K562 treated with DMSO at 1 percent for 24 hours (cell line): Measurements from ENCODE around the gene CNST. TPM values are rescaled to one million over a fixed set of nuclear protein-coding genes. Genes with fewer than 3 reads are reported as not detected.

Experiments used
- total RNA-seq: library from RNA; unstranded; fragments of 300-600 nt; gene quantifications from 2 replicates; pipeline ENCODE4 v1.2.3, GENCODE V29; 2022; ENCODE audit warnings: low read depth; ENCODE audit not compliant: insufficient read depth

Gene CNST, protein sequence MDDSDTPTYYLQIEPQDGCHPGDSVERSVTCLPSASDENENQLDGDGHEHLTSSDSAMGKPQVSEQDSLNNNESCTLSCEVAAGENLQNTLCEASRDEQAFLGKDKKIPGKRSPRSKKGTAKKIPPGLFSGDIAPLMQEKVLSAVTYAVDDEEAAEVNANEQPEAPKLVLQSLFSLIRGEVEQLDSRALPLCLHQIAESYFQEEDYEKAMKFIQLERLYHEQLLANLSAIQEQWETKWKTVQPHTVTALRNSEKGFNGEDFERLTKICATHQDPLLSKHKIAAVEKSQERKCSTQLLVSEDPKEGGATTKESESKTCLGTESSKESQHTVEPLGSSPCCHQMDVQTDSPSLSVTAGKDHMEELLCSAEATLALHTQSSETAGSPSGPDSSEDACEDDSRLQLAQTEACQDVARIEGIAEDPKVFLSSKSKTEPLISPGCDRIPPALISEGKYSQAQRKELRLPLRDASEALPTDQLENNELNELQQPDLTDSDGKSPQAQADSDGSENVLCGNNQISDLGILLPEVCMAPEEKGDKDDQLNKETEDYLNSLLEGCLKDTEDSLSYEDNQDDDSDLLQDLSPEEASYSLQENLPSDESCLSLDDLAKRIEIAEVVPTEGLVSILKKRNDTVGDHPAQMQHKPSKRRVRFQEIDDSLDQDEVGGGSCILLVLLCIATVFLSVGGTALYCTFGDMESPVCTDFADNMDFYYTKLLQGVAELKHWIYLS
- total RNA-seq, result 13.3 and 18.0 TPM in 2 replicates

DNA sequence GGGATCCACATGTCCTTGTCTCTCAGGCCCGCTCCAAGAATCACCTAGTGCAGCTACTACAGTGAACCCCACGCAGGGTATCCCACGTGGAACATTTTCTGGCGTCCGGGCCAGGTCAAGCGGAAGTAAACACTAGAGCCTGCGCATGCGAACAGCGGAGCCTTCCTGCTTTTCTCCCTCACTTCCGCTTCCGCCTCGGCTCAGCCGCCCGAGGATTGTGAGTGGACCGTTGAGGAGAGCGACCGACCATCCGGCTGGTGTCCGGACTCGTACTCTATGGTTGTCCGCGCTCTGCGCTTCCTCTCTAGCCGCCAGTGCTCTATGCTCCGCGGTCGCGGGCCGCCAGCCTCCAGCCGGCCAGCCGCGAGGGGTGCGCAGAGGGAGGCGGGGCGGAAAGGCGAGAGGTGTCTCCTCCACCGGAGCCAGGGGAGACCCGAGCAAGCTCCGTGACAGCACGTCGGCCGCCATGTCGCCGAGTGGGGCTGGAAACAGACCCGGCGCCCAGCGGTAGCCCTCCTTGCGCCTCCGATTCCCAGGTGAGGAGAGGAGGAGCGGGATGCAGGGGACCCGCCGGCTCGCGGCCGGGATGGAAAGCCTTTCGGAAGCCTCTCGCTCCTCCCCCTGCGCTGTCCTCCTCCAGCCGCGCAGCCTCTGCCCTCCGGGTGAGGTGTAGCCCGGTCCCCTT is at the start of gene CNST, which contains the start of gene TFB2M:
Gene CNST, plus strand, starts transcription at position 329 of the 685 bp plus-strand sequence. CDS start 25,107 bp downstream, outside the sequence.
Gene TFB2M, minus strand, starts transcription at position 134 of the 685 bp plus-strand sequence. Its CDS starts 123 bp downstream, at position 11.

Other genes starting within 250 kb of the CNST start
- 101 and 103 TPM in 2 replicates for gene SMYD3, start 59.2 kb upstream of the CNST start, total RNA-seq
- gene TFB2M, start 195 bp upstream of the CNST start, total RNA-seq, result 10.6 and 11.7 TPM in 2 replicates
- 33.3 and 37.1 TPM in 2 replicates for gene SCCPDH, start 158.0 kb downstream of the CNST start, total RNA-seq